GM19397 (cell line): ENCODE data around the gene PARP11.

Experiments used
- ATAC-seq: cut with Tn5 transposase; IDR thresholded peaks from one replicate; pipeline ENCODE4 v1.9.1; 2021; ENCODE audit warnings: mild to moderate bottlenecking, moderate library complexity; ENCODE audit not compliant: unreplicated experiment

PARP11 gene

DNA sequence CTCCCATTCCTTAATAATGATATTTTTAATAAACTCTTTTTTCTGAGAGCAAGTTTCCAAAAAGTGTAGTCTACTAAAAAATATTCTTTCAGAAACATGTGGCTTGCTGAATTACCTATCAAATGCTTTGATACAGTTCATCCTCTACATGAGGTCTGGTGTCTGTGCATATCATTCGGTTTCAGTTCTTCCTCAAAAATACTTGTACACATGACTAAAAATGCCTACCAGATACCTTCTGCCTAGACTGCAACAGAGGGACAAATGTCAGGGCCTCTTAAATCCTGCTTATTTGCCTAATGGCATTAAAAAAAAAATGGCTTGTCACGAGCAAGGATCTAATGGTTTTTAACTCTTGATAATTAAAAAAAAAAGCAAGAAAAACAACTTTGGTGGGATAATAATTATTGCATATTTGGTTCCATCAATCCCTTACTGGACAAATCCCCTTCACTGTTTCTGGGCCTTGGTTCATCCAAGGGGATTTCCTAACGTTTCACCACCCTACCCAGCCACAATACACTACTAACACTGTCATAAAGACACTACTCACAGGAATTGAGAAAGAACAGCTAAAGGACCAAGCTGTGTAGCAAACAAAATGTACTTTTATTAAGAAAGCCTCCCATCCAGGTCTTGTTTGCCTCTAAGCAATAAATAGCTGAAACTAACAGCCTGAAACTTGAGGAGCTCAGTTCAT, 45.7 kb downstream of the PARP11 start:
- no peak for ATAC-seq

DNA sequence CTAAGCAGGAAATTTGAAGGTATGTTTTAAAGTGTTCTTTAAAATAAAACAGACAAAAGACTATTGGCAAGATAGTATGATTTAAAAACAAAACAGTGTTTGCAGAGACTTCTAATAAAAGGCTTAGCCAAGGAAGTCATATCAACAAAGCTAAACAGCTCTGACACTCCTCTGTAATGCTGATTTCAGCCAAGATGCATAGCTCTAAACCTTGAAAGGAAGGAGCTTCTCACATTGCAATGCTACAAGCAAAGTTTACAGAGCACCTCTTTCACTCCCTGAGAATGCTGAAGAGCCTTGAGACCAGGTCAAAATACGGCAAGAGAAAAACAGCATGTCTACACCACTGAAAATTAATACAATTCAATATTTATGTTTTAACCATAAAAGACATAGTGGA, 51.8 kb downstream of the PARP11 start:
- ATAC-seq, result no peak

DNA sequence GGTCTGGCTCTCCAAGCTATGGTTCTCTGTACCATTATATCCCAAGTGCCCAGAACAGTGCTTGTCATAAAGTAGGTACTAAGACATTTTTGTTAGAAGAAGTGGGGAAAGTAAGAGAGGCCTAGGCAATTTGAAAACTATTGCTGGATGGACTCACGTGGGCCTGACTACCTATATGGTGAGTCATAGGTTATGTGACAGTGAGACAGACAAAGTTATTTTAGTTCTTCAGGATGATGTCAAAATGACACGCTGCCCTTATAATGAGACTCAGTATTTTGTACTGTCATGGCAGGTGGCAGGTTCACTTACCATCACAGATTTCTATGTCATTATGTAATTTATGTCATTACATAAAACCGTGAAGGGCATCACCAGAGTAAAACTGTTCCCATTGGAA, 53.1 kb downstream of the PARP11 start:
- no peak for ATAC-seq

GRCh38 chr12:3816266-3816665, 56.9 kb downstream of the PARP11 start:
- no peak for ATAC-seq

DNA sequence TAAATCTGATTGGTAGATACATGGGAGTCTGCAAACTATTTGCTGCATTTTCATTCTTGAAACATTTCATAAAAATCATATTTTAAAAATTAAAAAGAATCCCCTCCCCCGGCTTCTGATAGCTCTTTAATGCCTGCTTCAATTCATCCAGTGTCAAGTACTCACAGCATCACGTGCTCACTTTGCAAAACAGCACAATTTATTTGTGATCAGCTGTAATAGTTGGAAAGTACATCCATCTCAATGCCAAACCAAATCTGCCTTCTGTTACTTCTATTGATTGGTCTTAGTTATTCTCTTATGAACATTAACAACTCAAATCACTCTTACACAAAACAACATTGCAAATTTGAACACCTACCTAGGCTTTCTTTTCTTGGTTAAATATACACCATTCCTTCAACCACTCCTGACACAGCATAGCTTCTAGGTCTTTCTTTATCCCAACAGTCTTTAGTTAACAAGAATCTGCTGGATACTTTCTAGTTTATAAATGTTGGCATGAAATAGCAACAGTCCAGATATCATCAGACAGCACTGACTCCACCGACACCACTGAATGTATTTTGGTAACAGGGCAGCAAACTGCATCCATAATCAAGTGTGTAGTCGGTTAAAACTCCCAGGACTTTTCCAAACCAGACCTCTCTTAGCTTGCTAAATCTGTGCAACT, 58.0 kb downstream of the PARP11 start:
- ATAC-seq, result no peak

DNA sequence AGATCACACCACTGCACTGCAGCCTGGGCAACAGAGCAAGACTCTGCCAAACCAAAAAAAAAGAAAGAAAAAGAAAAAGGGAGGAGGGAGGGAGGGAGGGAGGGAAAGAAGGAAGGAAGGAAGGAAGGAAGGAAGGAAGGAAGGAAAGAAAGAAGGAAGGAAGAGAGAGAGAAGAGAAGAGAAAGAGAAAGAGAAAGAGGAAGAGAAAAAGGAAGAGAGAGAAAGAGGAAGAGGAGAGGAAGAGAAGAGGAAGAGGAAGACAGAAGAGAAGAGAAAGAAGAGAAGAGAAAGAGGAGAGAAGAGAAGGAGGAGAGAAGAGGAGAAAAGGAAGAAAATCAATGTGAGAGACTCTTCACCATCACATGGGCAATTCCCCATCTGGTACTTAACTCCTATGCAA, 62.7 kb downstream of the PARP11 start:
- ATAC-seq, result no peak

DNA sequence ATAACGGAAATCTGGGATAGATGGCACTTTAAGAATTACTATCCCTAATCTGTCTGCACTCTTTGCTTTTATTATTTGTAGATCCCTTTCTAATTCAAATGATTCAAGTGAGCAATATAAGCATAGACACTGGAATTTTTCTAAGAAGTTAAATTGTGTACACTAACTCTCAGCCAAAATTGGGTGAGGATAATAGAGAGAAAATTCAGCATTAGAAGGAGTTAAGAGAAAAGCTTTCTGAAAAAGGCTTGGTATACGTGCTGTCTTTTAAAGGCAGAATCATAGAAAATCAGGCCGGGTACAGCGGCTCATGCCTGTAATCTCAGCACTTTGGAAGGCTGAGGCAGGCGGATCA, 63.2 kb downstream of the PARP11 start:
- ATAC-seq, result no peak

GRCh38 chr12:3809357-3810015, 63.7 kb downstream of the PARP11 start:
- no peak for ATAC-seq

- ATAC-seq, result no peak
These were observed 68.1 kb downstream of the PARP11 start for GRCh38 chr12:3805077-3805476.

DNA sequence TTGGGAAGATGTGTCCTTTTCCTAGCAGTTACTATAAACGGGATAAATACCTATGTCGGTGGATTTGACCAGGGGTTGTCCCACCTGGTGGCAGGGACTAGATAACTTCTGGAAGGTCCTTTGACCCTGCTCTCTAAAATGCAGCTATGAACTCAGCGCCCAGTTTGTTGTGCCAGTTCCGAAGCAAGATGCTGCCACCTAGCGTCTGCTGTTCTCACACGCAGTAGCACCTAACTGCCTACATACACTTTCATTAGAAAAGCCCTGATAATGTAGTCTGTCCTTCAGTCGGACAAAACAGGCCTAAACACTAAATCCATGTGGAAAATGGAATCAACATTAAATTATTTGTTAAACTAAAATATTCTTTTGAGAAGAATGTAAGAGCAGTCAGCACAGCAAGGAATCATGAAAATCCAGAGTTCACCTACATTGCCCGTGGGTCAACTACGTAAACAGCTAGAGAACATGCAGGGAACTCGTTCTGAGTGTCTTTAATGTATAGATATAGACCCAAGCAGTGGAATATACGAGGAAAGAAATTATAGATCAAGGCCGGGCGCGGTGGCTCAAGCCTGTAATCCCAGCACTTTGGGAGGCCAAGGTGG, 69.2 kb downstream of the PARP11 start:
- ATAC-seq, result no peak

GRCh38 chr12:3802721-3803120, 70.5 kb downstream of the PARP11 start:
- no peak for ATAC-seq

DNA sequence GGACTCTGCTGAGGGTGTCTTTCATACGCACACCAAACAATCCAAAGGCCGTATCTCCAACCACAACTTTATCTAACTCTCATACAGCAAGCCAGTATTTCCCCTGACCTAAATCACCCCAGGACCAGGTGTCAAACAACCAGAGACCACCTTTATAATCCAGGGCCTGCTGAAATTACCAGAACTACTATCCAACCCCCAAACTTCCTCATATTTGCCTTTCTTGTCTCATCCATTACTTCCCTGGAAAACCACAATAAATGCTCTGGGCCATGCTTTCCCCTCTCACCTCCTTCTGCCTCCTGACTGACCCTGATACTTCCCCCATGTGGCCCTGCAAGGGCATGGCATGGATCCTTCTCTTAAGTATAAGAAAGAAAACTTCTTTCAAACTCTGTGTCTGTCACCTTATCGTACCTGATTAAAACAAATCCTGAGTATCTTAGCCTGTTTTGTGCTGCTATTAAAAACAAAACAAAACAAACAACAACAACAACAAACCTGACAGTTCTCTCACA, 75.6 kb downstream of the PARP11 start:
- ATAC-seq, result no peak

DNA sequence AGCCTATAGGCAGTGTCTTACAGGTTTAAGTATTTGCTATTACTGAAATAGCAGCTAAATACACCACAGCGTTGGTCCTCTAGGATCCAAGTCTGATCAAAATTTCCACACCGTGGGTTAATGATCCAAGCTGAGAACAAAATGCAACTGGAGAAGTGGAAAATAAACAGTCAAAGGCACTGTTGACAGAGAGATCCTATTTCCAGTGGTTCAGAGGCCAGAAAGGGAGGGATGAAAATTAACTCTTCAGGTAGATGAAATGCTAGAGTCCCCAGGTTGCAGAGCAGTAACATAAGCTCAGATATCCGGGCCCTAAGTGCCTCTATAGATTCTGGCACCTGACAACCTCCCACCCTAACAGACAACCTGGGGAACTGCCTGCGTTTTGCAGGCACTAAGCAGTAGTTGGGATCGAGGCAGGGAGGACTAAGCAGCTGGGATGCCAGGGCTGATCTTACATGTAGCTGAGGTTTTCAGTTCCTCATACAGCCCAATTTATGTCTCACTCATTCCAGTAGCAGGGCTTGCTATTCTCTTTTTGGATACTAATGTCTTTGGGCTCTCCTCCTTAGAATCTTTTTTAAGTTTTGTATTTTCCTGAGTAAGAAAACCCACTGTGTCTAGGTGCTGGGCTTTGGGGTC, 77.6 kb downstream of the PARP11 start:
- ATAC-seq, result no peak

DNA sequence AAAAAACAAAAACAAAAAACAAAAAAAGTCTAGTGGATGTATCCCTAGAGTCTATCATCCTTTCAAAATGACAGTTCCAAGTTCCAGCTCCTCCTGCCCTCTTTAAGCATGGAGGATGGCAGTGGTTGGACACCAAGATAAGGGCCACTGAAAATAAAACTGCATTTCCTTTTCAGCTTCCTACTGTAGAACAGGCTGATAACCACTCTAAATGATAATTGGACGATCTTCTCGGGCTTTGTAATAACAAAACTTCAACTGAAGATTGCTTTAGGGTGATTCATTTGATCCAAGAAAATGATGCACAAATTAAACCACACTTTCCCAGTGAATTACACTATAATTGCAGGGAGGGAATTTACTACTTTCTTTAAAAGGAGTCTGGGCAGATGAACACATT, 78.1 kb downstream of the PARP11 start:
- ATAC-seq, result no peak

GRCh38 chr12:3792623-3793288, 80.4 kb downstream of the PARP11 start:
- no peak for ATAC-seq

DNA sequence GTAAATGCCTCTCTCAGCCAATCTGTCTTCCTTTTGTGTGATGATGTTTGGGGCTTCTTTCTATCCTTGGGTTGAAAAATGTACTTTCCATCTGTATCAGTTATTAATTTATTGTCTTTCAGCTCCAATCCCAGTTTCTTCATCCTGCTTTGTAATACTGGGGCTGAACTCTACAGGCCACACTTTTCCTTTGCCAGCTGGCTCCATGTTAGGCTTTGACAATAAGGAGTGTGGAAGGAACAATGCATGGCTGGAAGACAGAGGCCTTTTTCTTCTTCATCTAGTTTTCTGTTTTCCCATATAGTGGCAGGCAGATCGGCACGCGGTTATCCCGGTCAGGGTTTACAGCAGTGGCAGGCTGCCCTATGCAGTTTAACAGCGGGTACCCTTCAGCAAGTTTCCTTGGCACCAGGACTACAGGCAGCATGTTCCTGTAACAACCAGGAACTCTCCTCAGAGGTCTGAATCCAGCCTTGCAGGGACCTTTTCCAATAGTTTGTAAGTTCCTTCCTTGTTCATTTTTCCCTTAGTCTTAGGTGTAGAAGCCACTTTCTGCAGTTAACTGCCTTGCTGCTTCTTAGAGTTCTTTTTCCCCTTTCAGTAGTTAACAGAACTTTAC, 81.8 kb downstream of the PARP11 start:
- no peak for ATAC-seq

- no peak for ATAC-seq
These were observed 82.6 kb downstream of the PARP11 start for GRCh38 chr12:3790642-3791041.

DNA sequence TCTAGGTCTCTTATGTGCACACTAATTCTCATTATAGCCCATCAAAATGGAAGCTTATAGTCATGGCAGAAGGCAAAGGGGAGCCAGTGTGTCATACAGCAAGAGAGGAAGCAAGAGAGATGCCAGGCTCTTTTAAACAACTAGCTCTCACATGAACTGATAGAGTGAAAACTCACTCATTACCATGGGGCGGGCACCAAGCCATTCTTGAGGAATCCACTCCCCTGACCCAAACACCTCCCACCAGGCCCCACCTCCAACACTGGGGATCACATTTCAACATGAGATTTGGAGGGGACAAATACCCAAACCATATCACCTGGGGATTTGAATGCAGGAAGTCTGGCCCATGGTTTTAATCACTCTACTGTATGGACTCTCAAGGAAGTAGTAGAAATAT, 83.4 kb downstream of the PARP11 start:
- no peak for ATAC-seq

- no peak for ATAC-seq
These were observed 95.9 kb downstream of the PARP11 start for GRCh38 chr12:3777206-3777809.
